HepG2 (cell line): ENCODE results near the gene LMNTD1. TPM values are rescaled to one million over a fixed set of nuclear protein-coding genes. Genes with fewer than 3 reads are reported as not detected.

Experiments
- ATAC-seq: fragments of 200-7000 bp; cut with Tn5 transposase; 3 replicates; pipeline ENCODE4 v1.9.1; 2020; ENCODE audit warnings: mild to moderate bottlenecking, moderate library complexity
- BruUV-seq: library from RNA; stranded (reverse); fragments of 400-500 nt; replicated peaks from 2 replicates; lab custom pipeline; 2021; lab: Mats Ljungman, UMichigan
- CTCF ChIA-PET: fragments of 300-600 bp; formaldehyde crosslinking; extraction: SDS; loops from one replicate; lab custom pipeline; 2021; ENCODE audit warnings: low total read pairs, inconsistent platforms, low intra/inter-chr PET ratio; lab: Yijun Ruan, JAX
- POLR2A ChIA-PET: fragments of 350-600 bp; sonication (Branson Sonifier 250); formaldehyde crosslinking; loops from one replicate; lab custom pipeline; 2020; ENCODE audit warnings: antibody characterized with exemption, inconsistent platforms; lab: Yijun Ruan, JAX
- DNase-seq: peaks from one replicate; pipeline ENCODE4 v3.0.0-alpha.2; 2015; ENCODE audit warnings: low spot score
- FAIRE-seq: peaks from 3 replicates; lab custom pipeline; 2011; peaks lifted over from hg19 to GRCh38; lab: Jason Lieb, UNC
- H2AFZ ChIP-seq: one replicate; pipeline ENCODE4 v1.6.1; 2011; ENCODE audit warnings: low read length, inconsistent platforms
- H3K27ac ChIP-seq: fragments of 300-600 bp; 3 replicates; pipeline ENCODE4 v1.8.0; 2011; ENCODE audit warnings: mixed run types, mild to moderate bottlenecking, mixed read lengths, low read length, inconsistent platforms; ENCODE audit not compliant: insufficient read depth; ENCODE audit errors: extremely low read length
- H3K27me3 ChIP-seq, 2 experiments: fragments of 200-600 bp in 1 of 2; 2 replicates in 1 of 2; 3 replicates in 1 of 2; pipeline versions ENCODE4 v1.6.0 to v1.8.0; 2011; ENCODE audit warnings: low read length in 2 of 2, mild to moderate bottlenecking in 2 of 2, moderate library complexity in 2 of 2, inconsistent platforms in 1 of 2; ENCODE audit not compliant: insufficient read depth in 2 of 2, control insufficient read depth in 1 of 2
- H3K36me3 ChIP-seq, 2 experiments: fragments of 200-600 bp in 1 of 2; replicated peaks in 1 of 2; 2 replicates in 1 of 2; 3 replicates in 1 of 2; pipeline versions ENCODE4 v1.5.1 to v1.8.0; 2011; ENCODE audit warnings: low read length in 2 of 2, inconsistent platforms in 1 of 2; ENCODE audit not compliant: insufficient read depth in 2 of 2, control insufficient read depth in 1 of 2
- H3K4me1 ChIP-seq: 2 replicates; pipeline ENCODE4 v1.5.1; 2012; ENCODE audit warnings: low read length, inconsistent platforms; ENCODE audit not compliant: insufficient read depth
- H3K4me2 ChIP-seq: 2 replicates; pipeline ENCODE4 v1.6.0; 2011; ENCODE audit warnings: low read depth, low read length, inconsistent platforms
- H3K4me3 ChIP-seq, 3 experiments: fragments of 200-600 bp in 1 of 3; sonication (generic), shearing (Covaris generic) in 1 of 3; replicated peaks in 1 of 3; 2 replicates each; pipeline ENCODE4 v1.5.1; 2011 to 2016; ENCODE audit warnings: low read length in 3 of 3, inconsistent platforms in 2 of 3, low read depth in 2 of 3, mild to moderate bottlenecking in 2 of 3, control low read depth in 1 of 3, mixed read lengths in 1 of 3; ENCODE audit not compliant: insufficient read depth in 1 of 3
- H3K79me2 ChIP-seq: one replicate; pipeline ENCODE4 v1.6.1; 2011; ENCODE audit warnings: low read length, inconsistent platforms; ENCODE audit not compliant: insufficient read depth
- H3K9ac ChIP-seq: 2 replicates; pipeline ENCODE4 v1.6.0; 2011; ENCODE audit warnings: mild to moderate bottlenecking, low read depth, low read length, inconsistent platforms; ENCODE audit not compliant: insufficient read depth
- H3K9me3 ChIP-seq: 2 replicates; pipeline ENCODE4 v1.5.1; 2012; ENCODE audit warnings: mild to moderate bottlenecking, low read length
- H4K20me1 ChIP-seq: 2 replicates; pipeline ENCODE4 v1.6.0; 2011; ENCODE audit warnings: inconsistent platforms, mild to moderate bottlenecking, low read length, moderate library complexity; ENCODE audit not compliant: insufficient read depth
- FLYWCH1 ChIP-seq: sonication (generic); formaldehyde crosslinking; IDR thresholded peaks from 2 replicates; pipeline ENCODE4 v1.8.1; 2023; ENCODE audit warnings: mild to moderate bottlenecking, missing genetic modification reagents
- MED1 ChIP-seq: sonication (generic); formaldehyde crosslinking; IDR thresholded peaks from 2 replicates; pipeline ENCODE4 v1.4.0; 2020; ENCODE audit warnings: missing genetic modification reagents
- MED13 ChIP-seq: sonication (generic); formaldehyde crosslinking; IDR thresholded peaks from 2 replicates; pipeline ENCODE4 v1.5.0; 2020; ENCODE audit warnings: missing genetic modification reagents
- ZSCAN22 ChIP-seq: sonication (generic); formaldehyde crosslinking; IDR thresholded peaks from 2 replicates; pipeline ENCODE4 v1.4.0; 2020; ENCODE audit warnings: mild to moderate bottlenecking, missing genetic modification reagents
- WGBS: methylation state at CpG from one replicate; pipeline ENCODE4 v1.1.6; 2017; ENCODE audit warnings: low lambda C conversion rate; 5-methylcytosine and 5-hydroxymethylcytosine counted together
- in situ Hi-C: cut with HindIII; loops from 2 replicates; pipeline ENCODE4 v1.10.0; 2017; ENCODE audit warnings: low pct_unique_long_range_greater_than_20kb; ENCODE audit not compliant: extremely low pct_ligation_motif_present
- intact Hi-C: fragments of 100-400 bp; cut with micrococcal nuclease; formaldehyde crosslinking; loops from one replicate; pipeline ENCODE4 v1.10.0; 2022; ENCODE audit not compliant: unreplicated experiment
- polyA plus RNA-seq, 8 experiments: library from polyadenylated mRNA; depleted of rRNA in 3 of 8; stranded (reverse) in 7 of 8; unstranded in 1 of 8; fragments of >200 nt; fragmentation: Illumina TruSeq in 4 of 8; extraction: Trizol in 4 of 8; gene quantifications; 2 replicates each; pipeline versions ENCODE4 v1.2.1 to v1.2.3, GENCODE V29; 2011 to 2016; ENCODE audit warnings: low read depth in 4 of 8, missing spikeins in 1 of 8, mixed read lengths in 1 of 8; ENCODE audit not compliant: insufficient read depth in 1 of 8
- total RNA-seq, 5 experiments: library from RNA; depleted of rRNA; stranded (reverse); fragments of >200 nt; fragmentation: Illumina TruSeq; extraction: Trizol; gene quantifications; 2 replicates each; pipeline ENCODE4 v1.2.3, GENCODE V29; 2016; ENCODE audit warnings: low read depth in 1 of 5
- TF ChIP-seq, protein P1 (sequence below): IDR thresholded peaks from 2 replicates; pipeline ENCODE4 v1.6.1; 2016; ENCODE audit warnings: control low read depth
- TF ChIP-seq, protein P2 (sequence below): sonication (generic); formaldehyde crosslinking; IDR thresholded peaks from 2 replicates; pipeline ENCODE4 v1.5.0; 2020; ENCODE audit warnings: mild to moderate bottlenecking, missing genetic modification reagents, moderate library complexity
- TF ChIP-seq, protein P3 (sequence below): sonication (generic); formaldehyde crosslinking; IDR thresholded peaks from 2 replicates; pipeline ENCODE4 v1.4.0; 2020; ENCODE audit warnings: missing genetic modification reagents
- TF ChIP-seq, protein P4 (sequence below): sonication (generic); formaldehyde crosslinking; IDR thresholded peaks from 2 replicates; pipeline ENCODE4 v1.8.0; 2022; ENCODE audit warnings: mild to moderate bottlenecking, missing genetic modification reagents, moderate library complexity
- TF ChIP-seq, protein P5 (sequence below): IDR thresholded peaks from 2 replicates; pipeline ENCODE4 v1.6.1; 2016; ENCODE audit warnings: missing genetic modification reagents, missing compliant biosample characterization

The LMNTD1 gene
- total and polyA plus RNA-seq, 2 of the 13 experiments (the other 11 are each of a cell fraction or from before 2014, with no cell fraction given), result not detected

DNA sequence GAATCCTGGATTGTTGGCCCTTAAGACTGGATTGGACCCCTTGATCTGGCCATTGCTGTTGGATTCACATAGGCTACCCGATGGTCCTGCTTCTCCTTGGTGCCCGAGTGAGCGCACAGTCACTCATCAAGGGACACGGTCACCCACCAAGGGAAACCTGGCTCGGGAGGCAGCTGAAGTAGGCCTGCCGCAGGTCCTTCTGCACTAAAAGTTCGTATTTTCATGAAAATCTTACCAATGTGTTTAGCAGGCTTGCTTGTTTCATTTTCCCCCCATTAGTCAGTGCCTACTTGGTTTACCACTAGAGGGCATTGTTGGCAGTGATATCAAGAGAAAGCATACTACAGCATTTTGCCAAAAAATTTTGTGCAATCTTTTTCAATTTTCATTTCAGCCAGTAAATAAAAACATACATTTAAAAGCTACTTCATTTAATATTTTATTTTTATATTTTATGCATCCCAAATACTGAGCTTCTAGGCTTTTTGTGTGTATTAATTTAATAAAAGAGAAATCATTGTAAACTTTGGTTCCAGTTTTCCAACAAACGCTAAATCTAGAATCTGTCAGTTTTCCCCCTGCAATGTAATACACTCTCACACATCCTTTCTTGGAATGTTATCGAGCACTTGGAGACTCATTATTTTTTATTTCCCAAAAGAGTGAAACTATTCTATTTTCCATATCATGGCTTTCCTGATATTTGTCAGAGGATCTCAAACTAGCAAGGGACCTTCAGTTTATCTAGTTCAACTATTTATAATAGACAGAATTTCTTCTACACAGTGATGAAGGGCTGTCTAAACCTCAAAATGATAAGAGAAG, 116.7 kb downstream of the LMNTD1 start:
- no peaks in the 10 kb centered on the region for H3K27me3 ChIP-seq
- WGBS, result 11% methylated on average over 9 of the region's 9 CpGs
- H3K4me1 ChIP-seq, result no peaks in the 10 kb centered on the region
- no peaks in the 10 kb centered on the region for H4K20me1 ChIP-seq
- H3K9ac ChIP-seq, result peak overlapping the region; percentile 63
- H3K79me2 ChIP-seq, result no peaks in the 10 kb centered on the region
- in situ Hi-C loops, result loop anchor here (5.0 kb wide), 2 partner anchors 121 to 591 kb away; no protein-coding TSS in a partner anchor
- H3K4me3 ChIP-seq, result peak overlapping the region; percentile 69 to 74 (median 71)
- H3K27ac ChIP-seq, result no peak overlapping the region
- H3K9me3 ChIP-seq, result no peaks in the 10 kb centered on the region
- intact Hi-C loops, result loop anchor here (1.0 kb wide), 3 partner anchors 122 to 593 kb away; no protein-coding TSS in a partner anchor
- H3K4me2 ChIP-seq, result peak overlapping the region; percentile 97
- DNase-seq, result peak; percentile 49
- no peaks in the 10 kb centered on the region for H3K36me3 ChIP-seq
- ATAC-seq, result peak; percentile 84
- H2AFZ ChIP-seq, result peak overlapping the region; percentile 100
- FAIRE-seq, result peak; percentile 88
- CTCF ChIA-PET, result interaction anchor here (1.3 to 1.8 kb wide), 4 partner anchors 121 to 593 kb away, joined by 4 to 17 read pairs (median 8); no protein-coding TSS in a partner anchor
- POLR2A ChIA-PET, result no interaction called here
- BruUV-seq, result no TSS peak
- TF ChIP-seq, protein P1, sequence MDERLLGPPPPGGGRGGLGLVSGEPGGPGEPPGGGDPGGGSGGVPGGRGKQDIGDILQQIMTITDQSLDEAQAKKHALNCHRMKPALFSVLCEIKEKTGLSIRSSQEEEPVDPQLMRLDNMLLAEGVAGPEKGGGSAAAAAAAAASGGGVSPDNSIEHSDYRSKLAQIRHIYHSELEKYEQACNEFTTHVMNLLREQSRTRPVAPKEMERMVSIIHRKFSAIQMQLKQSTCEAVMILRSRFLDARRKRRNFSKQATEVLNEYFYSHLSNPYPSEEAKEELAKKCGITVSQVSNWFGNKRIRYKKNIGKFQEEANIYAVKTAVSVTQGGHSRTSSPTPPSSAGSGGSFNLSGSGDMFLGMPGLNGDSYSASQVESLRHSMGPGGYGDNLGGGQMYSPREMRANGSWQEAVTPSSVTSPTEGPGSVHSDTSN, result no peak
- TF ChIP-seq ZSCAN22 (no peak), MED1 (CRISPR knock-in tag) (no peak), FLYWCH1 (CRISPR knock-in tag) (no peak), MED13 (CRISPR knock-in tag) (no peak)
- TF ChIP-seq, protein P2, sequence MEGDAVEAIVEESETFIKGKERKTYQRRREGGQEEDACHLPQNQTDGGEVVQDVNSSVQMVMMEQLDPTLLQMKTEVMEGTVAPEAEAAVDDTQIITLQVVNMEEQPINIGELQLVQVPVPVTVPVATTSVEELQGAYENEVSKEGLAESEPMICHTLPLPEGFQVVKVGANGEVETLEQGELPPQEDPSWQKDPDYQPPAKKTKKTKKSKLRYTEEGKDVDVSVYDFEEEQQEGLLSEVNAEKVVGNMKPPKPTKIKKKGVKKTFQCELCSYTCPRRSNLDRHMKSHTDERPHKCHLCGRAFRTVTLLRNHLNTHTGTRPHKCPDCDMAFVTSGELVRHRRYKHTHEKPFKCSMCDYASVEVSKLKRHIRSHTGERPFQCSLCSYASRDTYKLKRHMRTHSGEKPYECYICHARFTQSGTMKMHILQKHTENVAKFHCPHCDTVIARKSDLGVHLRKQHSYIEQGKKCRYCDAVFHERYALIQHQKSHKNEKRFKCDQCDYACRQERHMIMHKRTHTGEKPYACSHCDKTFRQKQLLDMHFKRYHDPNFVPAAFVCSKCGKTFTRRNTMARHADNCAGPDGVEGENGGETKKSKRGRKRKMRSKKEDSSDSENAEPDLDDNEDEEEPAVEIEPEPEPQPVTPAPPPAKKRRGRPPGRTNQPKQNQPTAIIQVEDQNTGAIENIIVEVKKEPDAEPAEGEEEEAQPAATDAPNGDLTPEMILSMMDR (CRISPR knock-in tag), result peak; percentile 81
- TF ChIP-seq, protein P3, sequence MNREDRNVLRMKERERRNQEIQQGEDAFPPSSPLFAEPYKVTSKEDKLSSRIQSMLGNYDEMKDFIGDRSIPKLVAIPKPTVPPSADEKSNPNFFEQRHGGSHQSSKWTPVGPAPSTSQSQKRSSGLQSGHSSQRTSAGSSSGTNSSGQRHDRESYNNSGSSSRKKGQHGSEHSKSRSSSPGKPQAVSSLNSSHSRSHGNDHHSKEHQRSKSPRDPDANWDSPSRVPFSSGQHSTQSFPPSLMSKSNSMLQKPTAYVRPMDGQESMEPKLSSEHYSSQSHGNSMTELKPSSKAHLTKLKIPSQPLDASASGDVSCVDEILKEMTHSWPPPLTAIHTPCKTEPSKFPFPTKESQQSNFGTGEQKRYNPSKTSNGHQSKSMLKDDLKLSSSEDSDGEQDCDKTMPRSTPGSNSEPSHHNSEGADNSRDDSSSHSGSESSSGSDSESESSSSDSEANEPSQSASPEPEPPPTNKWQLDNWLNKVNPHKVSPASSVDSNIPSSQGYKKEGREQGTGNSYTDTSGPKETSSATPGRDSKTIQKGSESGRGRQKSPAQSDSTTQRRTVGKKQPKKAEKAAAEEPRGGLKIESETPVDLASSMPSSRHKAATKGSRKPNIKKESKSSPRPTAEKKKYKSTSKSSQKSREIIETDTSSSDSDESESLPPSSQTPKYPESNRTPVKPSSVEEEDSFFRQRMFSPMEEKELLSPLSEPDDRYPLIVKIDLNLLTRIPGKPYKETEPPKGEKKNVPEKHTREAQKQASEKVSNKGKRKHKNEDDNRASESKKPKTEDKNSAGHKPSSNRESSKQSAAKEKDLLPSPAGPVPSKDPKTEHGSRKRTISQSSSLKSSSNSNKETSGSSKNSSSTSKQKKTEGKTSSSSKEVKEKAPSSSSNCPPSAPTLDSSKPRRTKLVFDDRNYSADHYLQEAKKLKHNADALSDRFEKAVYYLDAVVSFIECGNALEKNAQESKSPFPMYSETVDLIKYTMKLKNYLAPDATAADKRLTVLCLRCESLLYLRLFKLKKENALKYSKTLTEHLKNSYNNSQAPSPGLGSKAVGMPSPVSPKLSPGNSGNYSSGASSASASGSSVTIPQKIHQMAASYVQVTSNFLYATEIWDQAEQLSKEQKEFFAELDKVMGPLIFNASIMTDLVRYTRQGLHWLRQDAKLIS, result no peak
- TF ChIP-seq, protein P4, sequence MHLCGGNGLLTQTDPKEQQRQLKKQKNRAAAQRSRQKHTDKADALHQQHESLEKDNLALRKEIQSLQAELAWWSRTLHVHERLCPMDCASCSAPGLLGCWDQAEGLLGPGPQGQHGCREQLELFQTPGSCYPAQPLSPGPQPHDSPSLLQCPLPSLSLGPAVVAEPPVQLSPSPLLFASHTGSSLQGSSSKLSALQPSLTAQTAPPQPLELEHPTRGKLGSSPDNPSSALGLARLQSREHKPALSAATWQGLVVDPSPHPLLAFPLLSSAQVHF (CRISPR knock-in tag), result no peak
- TF ChIP-seq, protein P5, sequence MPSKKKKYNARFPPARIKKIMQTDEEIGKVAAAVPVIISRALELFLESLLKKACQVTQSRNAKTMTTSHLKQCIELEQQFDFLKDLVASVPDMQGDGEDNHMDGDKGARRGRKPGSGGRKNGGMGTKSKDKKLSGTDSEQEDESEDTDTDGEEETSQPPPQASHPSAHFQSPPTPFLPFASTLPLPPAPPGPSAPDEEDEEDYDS (CRISPR knock-in tag), result peak; percentile 13; the same call in 1 of the 2 replicates
